ENCODE measurements around the gene NFX1. TPM values are rescaled to one million over a fixed set of nuclear protein-coding genes. Genes with fewer than 3 reads are reported as not detected.

NFX1 gene
- total RNA-seq, 1 experiment from 2014 or later, result 15.4 TPM

DNA sequence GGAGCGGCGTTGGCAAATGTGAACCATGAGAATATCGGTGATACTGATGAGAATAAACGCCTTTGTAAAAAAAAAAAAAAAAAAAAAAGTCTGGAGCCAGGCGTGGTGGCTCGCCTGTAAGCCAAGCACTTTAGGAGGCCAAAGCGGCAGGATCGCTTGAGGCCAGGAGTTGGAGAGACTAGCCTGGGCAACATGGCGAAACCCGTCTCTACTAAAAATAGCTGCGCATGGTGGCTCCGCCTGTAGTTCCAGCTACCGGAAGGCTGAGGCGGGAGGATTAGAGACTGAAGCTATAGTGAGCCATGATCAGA lies 425 bp upstream of the NFX1 start:
- intact Hi-C loops (cut with micrococcal nuclease), result loop anchor here (2.0 kb wide), 2 partner anchors 39 to 61 kb away; no protein-coding TSS in a partner anchor
- POLR2A ChIA-PET (ENCODE audit: unreplicated experiment), result interaction anchor here (0.6 to 1.0 kb wide), 4 partner anchors 40 to 184 kb away, joined by 3 to 19 read pairs (median 4); partner anchors contain the start of gene NOL6
- H3K4me3 ChIP-seq (ENCODE audit: low read length), result peak overlapping the region; percentile 79
- H3K4me2 ChIP-seq (ENCODE audit: low read length), result peak overlapping the region; percentile 89
- ATAC-seq (peak; percentile 11; the same call in 1 of the 2 replicates), DNase-seq (no peak)
- H3K36me3 ChIP-seq (ENCODE audit: low read depth, low read length), result peaks cover 6% of the 10 kb centered on the region
- H3K79me2 ChIP-seq (ENCODE audit: low read length), result peaks cover 45% of the 10 kb centered on the region
- peaks cover 6% of the 10 kb centered on the region for H3F3A ChIP-seq (ENCODE audit: low read length, unreplicated experiment)
- peak overlapping the region; percentile 97 for H3K27ac ChIP-seq (ENCODE audit: low read length)
- TF ChIP-seq EZH2 (IDR thresholded peaks at IDR 0.05; ENCODE audit: low read length, unreplicated experiment) (no peak), EZH2phosphoT487 (IDR thresholded peaks at IDR 0.05; ENCODE audit: borderline replicate concordance, low read length) (no peak), CTCF (conservative IDR thresholded peaks at IDR 0.05; ENCODE audit: low read depth, low read length) (no peak)
- no peaks in the 10 kb centered on the region for H3K9me3 ChIP-seq (ENCODE audit: low read length)
- CTCF ChIA-PET, result interaction anchor here (0.7 kb wide), 1 partner anchor 55 kb away, joined by 10 read pairs; no protein-coding TSS in a partner anchor
- peak overlapping the region; percentile 98 for H3K9ac ChIP-seq (ENCODE audit: low read length)
- H2AFZ ChIP-seq (ENCODE audit: low read length), result peak overlapping the region; percentile 72
- peaks cover 17% of the 10 kb centered on the region for H3K4me1 ChIP-seq (ENCODE audit: insufficient read depth, low read length)
- H3K9me2 ChIP-seq (replicated peaks; ENCODE audit: low read length), result no peaks in the 10 kb centered on the region
- H3K27me3 ChIP-seq (ENCODE audit: low read length), result no peaks in the 10 kb centered on the region
- no peaks in the 10 kb centered on the region for H4K20me1 ChIP-seq (ENCODE audit: low read length)
- BruUV-seq (replicated peaks), result TSS peak; percentile 96

DNA sequence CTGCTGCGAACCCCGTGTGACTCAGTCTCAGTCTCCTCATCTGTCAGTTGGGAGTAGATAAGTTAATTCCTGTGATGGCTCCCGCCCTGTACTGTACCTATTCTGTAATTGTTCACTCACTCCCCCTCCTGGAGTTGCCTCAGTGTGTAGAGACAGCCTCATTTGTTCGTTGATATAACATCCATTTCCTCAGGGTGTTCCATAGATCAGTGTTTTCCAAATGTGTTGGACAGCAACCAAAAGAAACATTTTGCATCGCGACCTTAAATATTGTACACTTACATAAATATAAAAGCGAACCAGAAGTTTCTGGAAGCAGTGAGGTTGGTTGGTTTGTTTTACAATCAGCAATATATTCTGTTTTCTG lies 698 bp downstream of the NFX1 start:
- Histone ChIP-seq H3F3A (ENCODE audit: low read length, unreplicated experiment) (peaks cover 6% of the 10 kb centered on the region), H4K20me1 (ENCODE audit: low read length) (no peaks in the 10 kb centered on the region), H3K4me2 (ENCODE audit: low read length) (peak overlapping the region; percentile 89), H3K4me1 (ENCODE audit: insufficient read depth, low read length) (peaks cover 17% of the 10 kb centered on the region), H3K9me3 (ENCODE audit: low read length) (no peaks in the 10 kb centered on the region), H3K9ac (ENCODE audit: low read length) (peak overlapping the region; percentile 98), H3K36me3 (ENCODE audit: low read depth, low read length) (peaks cover 6% of the 10 kb centered on the region), H3K79me2 (ENCODE audit: low read length) (peaks cover 56% of the 10 kb centered on the region), H3K27ac (ENCODE audit: low read length) (peak overlapping the region; percentile 97), H3K4me3 (ENCODE audit: low read length) (peak overlapping the region; percentile 79), H3K9me2 (replicated peaks; ENCODE audit: low read length) (no peaks in the 10 kb centered on the region), H2AFZ (ENCODE audit: low read length) (peak overlapping the region; percentile 57; the same call in 1 of the 2 replicates), H3K27me3 (ENCODE audit: low read length) (no peaks in the 10 kb centered on the region)
- ATAC-seq (no peak), DNase-seq (no peak)
- intact Hi-C loops (cut with micrococcal nuclease), result loop anchor here (2.0 kb wide), 2 partner anchors 38 to 60 kb away; no protein-coding TSS in a partner anchor
- POLR2A ChIA-PET (ENCODE audit: unreplicated experiment), result interaction anchor here (0.6 kb wide), 1 partner anchor 10 kb away, joined by 3 read pairs; no protein-coding TSS in a partner anchor
- TF ChIP-seq EZH2phosphoT487 (IDR thresholded peaks at IDR 0.05; ENCODE audit: borderline replicate concordance, low read length), result no peak
- no peak for TF ChIP-seq EZH2 (IDR thresholded peaks at IDR 0.05; ENCODE audit: low read length, unreplicated experiment)
- 0 out of 2 replicates have a peak, but pooled peaks have one; percentile 15 for TF ChIP-seq CTCF (conservative IDR thresholded peaks at IDR 0.05; ENCODE audit: low read depth, low read length)
- BruUV-seq (replicated peaks), result no TSS peak
- CTCF ChIA-PET, result no interaction called here

DNA sequence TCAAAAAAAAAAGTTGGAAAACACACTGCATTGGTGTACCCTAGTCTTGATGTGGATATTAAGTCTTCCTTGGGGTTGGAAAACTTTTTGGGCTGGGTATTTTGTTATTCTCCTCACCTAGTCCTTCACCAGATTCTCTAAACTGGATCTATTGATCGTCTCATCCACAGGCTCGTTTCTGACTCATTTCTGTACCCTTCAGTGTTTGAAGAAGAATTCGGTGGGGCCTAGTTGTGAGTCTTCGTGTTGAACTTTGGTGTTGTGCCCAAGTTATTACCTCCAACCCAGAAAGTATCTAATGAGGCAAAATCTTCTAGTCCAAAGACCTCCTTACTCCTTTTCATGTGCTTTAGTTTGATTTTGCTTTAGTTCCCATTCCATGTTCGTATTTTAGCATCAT lies 1.6 kb downstream of the NFX1 start:
- DNase-seq, result no peak
- no peak for ATAC-seq
- no peaks in the 10 kb centered on the region for H3K27me3 ChIP-seq (ENCODE audit: low read length)
- H3K36me3 ChIP-seq (ENCODE audit: low read depth, low read length), result peaks cover 10% of the 10 kb centered on the region
- peaks cover 17% of the 10 kb centered on the region for H3K4me1 ChIP-seq (ENCODE audit: insufficient read depth, low read length)
- H4K20me1 ChIP-seq (ENCODE audit: low read length), result no peaks in the 10 kb centered on the region
- H3K27ac ChIP-seq (ENCODE audit: low read length), result no peak overlapping the region
- H3K4me3 ChIP-seq (ENCODE audit: low read length), result no peak overlapping the region
- H3K4me2 ChIP-seq (ENCODE audit: low read length), result peak overlapping the region; percentile 89; the same call in 1 of the 2 replicates
- no peaks in the 10 kb centered on the region for H3K9me3 ChIP-seq (ENCODE audit: low read length)
- no peaks in the 10 kb centered on the region for H3K9me2 ChIP-seq (replicated peaks; ENCODE audit: low read length)
- BruUV-seq (replicated peaks), result no TSS peak
- peaks cover 65% of the 10 kb centered on the region for H3K79me2 ChIP-seq (ENCODE audit: low read length)
- H3F3A ChIP-seq (ENCODE audit: low read length, unreplicated experiment), result peaks cover 6% of the 10 kb centered on the region
- H2AFZ ChIP-seq (ENCODE audit: low read length), result no peak overlapping the region
- intact Hi-C loops (cut with micrococcal nuclease), result loop anchor here (2.0 kb wide), 2 partner anchors 37 to 59 kb away; no protein-coding TSS in a partner anchor
- CTCF ChIA-PET, result no interaction called here
- POLR2A ChIA-PET (ENCODE audit: unreplicated experiment), result no interaction called here
- no peak overlapping the region for H3K9ac ChIP-seq (ENCODE audit: low read length)
- TF ChIP-seq EZH2 (IDR thresholded peaks at IDR 0.05; ENCODE audit: low read length, unreplicated experiment) (no peak), CTCF (conservative IDR thresholded peaks at IDR 0.05; ENCODE audit: low read depth, low read length) (no peak), EZH2phosphoT487 (IDR thresholded peaks at IDR 0.05; ENCODE audit: borderline replicate concordance, low read length) (no peak)
